ENCODE results near the gene AXIN1. TPM values are rescaled to one million over a fixed set of nuclear protein-coding genes. Genes with fewer than 3 reads are reported as not detected.
A peak's percentile ranks its signal among the peaks of the same experiment; 100 is the strongest.
"Not testable (repeated sequence)": the region's sequence is repeated elsewhere in the genome, so short reads cannot be mapped to it uniquely, and the experiment has no call there.

AXIN1 gene
- total and polyA plus RNA-seq, 8 donors = 8.0 to 13.6 (median 10.8) TPM

- TF ChIP-seq CTCF (IDR thresholded peaks at IDR 0.05) = no peak
- FAIRE-seq (no peak), DNase-seq (peak in 4 of 6 donors; percentile 38 to 85 (median 64)), ATAC-seq (peak; percentile 4 to 8 (median 4))
- no peaks in the 10 kb centered on the region for H3K27me3 ChIP-seq
- no peaks in the 10 kb centered on the region for H3K9me3 ChIP-seq
- 1 to 2% methylated on average over 11 to 12 of the region's 12 CpGs for whole genome bisulfite sequencing, 2 donors
- H3K4me3 ChIP-seq = peak overlapping the region; percentile 73 to 95 (median 82)
- peaks cover 9 to 21% (median 17%) of the 10 kb centered on the region in 3 donors for H3K4me1 ChIP-seq
- H3K27ac ChIP-seq = peak overlapping the region; percentile 81 to 93 (median 83)
- intact Hi-C loops (cut with DNase I) = loop anchor here in 1 of 3 donors (10.0 kb wide), 1 partner anchor 274 kb away; no protein-coding TSS in a partner anchor
- H3K36me3 ChIP-seq = peaks cover 0 to 17% (median 0%) of the 10 kb centered on the region in 3 donors
Observed at GRCh38 chr16:380762-381011, 28.2 kb upstream of the AXIN1 start.

DNA sequence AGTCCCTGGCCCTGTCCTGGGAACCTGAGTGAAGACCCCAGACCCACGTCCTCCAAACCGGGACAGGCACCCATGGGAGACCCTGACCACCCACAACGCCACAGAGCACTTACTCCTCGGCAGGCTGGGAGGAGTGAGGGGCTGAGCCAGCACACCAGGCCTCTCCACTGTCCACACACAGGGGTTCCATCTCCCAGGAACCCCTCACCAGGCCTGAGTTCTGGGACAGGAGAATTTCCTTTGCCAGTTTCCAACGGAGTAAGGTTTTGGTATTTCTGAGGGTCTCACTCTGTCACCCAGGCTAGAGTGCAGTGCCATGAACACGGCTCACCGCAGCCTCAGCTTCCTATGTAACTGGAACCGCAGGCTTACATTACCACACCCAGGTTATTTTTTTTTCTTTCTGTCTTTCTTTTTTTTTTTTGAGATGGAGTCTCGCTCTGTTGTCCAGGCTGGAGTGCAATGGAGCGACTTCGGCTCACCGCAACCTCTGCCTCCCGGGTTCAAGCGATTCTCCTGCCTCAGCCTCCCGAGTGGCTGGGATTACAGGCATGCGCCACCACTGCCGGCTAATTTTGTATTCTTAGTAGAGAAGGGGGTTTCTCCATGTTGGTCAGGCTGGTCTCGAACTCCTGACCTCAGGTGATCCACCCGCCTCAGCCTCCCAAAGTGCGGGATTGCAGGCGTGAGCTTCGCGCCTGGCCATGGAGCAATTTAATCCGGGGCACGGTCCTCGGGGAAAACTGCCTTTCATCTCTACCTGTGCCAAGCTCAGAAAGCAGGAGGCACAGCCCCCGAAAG is 27.6 kb upstream of the AXIN1 start:
- H3K27ac ChIP-seq = peak overlapping the region; percentile 83 to 93 (median 83)
- TF ChIP-seq CTCF (IDR thresholded peaks at IDR 0.05) = no peak
- intact Hi-C loops (cut with DNase I) = loop anchor here in 1 of 3 donors (10.0 kb wide), 1 partner anchor 275 kb away; no protein-coding TSS in a partner anchor
- WGBS, 2 donors = 28 to 35% methylated on average over 27 of the region's 27 CpGs
- ATAC-seq (no peak), FAIRE-seq (no peak), DNase-seq (peak in 3 of 6 donors; percentile 26 to 56 (median 31))
- peak overlapping the region; percentile 73 to 95 (median 82) for H3K4me3 ChIP-seq
- no peaks in the 10 kb centered on the region for H3K27me3 ChIP-seq
- peaks cover 0 to 19% (median 0%) of the 10 kb centered on the region in 3 donors for H3K36me3 ChIP-seq
- H3K9me3 ChIP-seq = no peaks in the 10 kb centered on the region
- H3K4me1 ChIP-seq = peaks cover 9 to 21% (median 17%) of the 10 kb centered on the region in 3 donors

GRCh38 chr16:379183-379960 is 26.8 kb upstream of the AXIN1 start:
- peak; percentile 88 to 98 (median 96) for DNase-seq
- TF ChIP-seq CTCF (IDR thresholded peaks at IDR 0.05) = no peak
- intact Hi-C loops (cut with DNase I) = no loop called here
- Histone ChIP-seq H3K36me3 (peaks cover 0 to 27% (median 3%) of the 10 kb centered on the region in 3 donors), H3K4me1 (peaks cover 9 to 21% (median 17%) of the 10 kb centered on the region in 3 donors), H3K9me3 (no peaks in the 10 kb centered on the region), H3K4me3 (peak overlapping the region in 3 of 4 donors; percentile 5 to 95 (median 73)), H3K27ac (peak overlapping the region; percentile 83 to 93 (median 83)), H3K27me3 (no peaks in the 10 kb centered on the region)
- WGBS, 2 donors = 9 to 14% methylated on average over 14 to 16 of the region's 16 CpGs
- FAIRE-seq = no peak
- peak; percentile 72 to 82 (median 78) for ATAC-seq

GRCh38 chr16:378821-379182 is 26.3 kb upstream of the AXIN1 start:
- no peaks in the 10 kb centered on the region for H3K27me3 ChIP-seq
- H3K4me1 ChIP-seq = peaks cover 9 to 18% (median 17%) of the 10 kb centered on the region in 3 donors
- no peaks in the 10 kb centered on the region for H3K9me3 ChIP-seq
- peak overlapping the region in 3 of 4 donors; percentile 29 to 93 (median 83) for H3K27ac ChIP-seq
- peaks cover 0 to 32% (median 3%) of the 10 kb centered on the region in 3 donors for H3K36me3 ChIP-seq
- WGBS, 2 donors = 16 to 21% methylated on average over 13 to 14 of the region's 14 CpGs
- FAIRE-seq (no peak), DNase-seq (peak in 2 of 6 donors; percentile 60 to 87), ATAC-seq (peak in 2 of 4 donors; percentile 0 to 1)
- TF ChIP-seq CTCF (IDR thresholded peaks at IDR 0.05) = no peak
- no peak overlapping the region for H3K4me3 ChIP-seq
- intact Hi-C loops (cut with DNase I) = no loop called here

DNA sequence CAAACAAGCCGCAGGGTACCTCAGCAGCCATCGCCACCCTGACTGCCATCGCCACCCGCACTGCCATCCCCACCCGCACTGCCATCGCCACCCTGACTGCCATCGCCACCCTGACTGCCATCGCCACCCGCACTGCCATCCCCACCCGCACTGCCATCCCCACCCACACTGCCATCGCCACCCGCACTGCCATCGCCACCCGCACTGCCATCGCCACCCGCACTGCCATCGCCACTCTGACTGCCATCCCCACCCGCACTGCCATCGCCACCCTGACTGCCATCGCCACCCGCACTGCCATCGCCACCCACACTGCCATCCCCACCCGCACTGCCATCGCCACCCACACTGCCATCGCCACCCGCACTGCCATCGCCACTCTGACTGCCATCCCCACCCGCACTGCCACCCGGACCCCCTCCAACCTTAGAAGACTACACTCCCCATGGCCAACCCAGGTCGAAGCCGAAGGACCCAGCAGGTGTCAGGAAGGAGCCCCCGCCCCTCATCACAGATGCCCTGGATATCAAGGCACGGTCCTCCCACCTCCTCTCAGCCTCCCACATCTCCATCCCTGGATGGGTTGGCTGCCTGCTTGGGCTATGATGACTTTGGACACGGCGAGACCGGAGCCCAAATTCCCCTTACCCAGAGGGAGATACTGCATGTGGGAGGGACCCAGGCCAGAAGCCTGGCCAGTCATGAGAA is 25.7 kb upstream of the AXIN1 start:
- peaks cover 9 to 16% (median 12%) of the 10 kb centered on the region in 3 donors for H3K4me1 ChIP-seq
- H3K27ac ChIP-seq = peak overlapping the region in 3 of 4 donors; percentile 29 to 93 (median 83)
- WGBS, 2 donors = 83 to 84% methylated on average over 36 of the region's 36 CpGs

More for the DNA sequence above, 25.7 kb upstream of the AXIN1 start:
- peak in 1 of 6 donors; percentile 49 for DNase-seq
- H3K9me3 ChIP-seq; ATAC-seq; H3K27me3 ChIP-seq; H3K4me3 ChIP-seq; FAIRE-seq; intact Hi-C loops (cut with DNase I): not testable (repeated sequence)
- H3K36me3 ChIP-seq = peaks cover 0 to 34% (median 3%) of the 10 kb centered on the region in 3 donors

Data from pancreas (tissue), 10 donors.